IPS-NIHi11 (cell line): Measurements from ENCODE around the gene ENOX1.
"Not testable (repeated sequence)": the region's sequence is repeated elsewhere in the genome, so short reads cannot be mapped to it uniquely, and the experiment has no call there.

Source experiments
- DNase-seq: peaks from one replicate; pipeline ENCODE4 v3.0.0; 2012; ENCODE audit warnings: mixed read lengths, low spot score

ENOX1 gene

DNA sequence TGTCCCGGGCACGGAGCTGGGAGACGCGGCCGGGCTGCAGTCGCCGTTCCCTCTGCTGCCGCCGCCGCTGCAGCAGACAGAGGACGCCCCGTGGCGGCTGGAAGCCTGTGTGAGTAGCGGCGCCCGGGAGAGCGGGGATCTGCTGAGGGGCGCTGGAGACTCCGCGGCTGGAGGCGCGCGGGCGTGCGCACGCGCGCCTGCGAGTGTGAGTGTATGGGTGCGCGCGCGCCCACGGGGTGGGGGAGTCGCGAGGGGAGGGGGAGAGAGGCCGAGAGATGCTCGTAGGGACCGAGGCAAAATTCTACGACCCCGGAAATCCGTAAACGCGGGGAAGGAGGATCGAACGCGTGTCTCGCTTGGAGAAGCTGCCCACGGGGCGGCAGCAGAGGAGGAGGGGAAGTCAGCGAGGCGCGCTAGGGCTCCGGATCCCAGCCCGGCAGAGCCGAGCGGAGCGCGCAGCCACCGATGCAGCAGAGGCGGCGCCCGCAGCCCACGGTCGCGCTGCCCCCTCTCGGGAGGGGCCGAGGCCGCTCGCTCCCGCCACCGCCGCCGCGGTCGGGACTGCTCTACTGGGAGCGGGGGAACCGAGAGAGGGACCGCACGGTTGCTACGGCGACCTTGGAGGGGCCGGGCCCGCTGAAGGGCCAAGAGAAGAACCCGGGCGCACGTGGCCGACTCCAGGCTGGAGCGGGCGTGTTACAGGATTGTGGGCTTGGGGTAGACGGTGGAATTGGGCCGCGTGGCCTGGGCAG, at the start of gene ENOX1:
Gene ENOX1 (minus strand): TSS at position 207 of the 752 bp plus-strand sequence.
- peak; percentile 67 for DNase-seq

DNA sequence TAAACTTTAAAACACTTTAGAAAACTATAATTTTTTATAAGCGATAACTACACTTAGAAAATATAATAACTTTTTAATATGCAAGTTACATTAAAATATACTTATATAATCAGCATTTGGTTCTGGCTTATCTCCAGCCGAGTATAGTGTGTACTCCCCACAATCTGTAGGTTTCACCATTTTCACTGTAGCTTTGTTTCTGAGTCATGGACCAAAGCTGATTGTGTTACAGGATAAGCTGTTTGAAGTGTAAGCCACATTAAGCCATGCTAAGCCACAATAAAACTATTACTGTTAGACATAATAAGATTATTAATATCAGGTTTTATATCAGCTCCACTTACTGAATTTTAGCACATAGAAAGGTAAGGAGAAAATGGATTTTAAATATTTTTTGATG, 48.9 kb upstream of the ENOX1 start:
- DNase-seq: no peak

DNA sequence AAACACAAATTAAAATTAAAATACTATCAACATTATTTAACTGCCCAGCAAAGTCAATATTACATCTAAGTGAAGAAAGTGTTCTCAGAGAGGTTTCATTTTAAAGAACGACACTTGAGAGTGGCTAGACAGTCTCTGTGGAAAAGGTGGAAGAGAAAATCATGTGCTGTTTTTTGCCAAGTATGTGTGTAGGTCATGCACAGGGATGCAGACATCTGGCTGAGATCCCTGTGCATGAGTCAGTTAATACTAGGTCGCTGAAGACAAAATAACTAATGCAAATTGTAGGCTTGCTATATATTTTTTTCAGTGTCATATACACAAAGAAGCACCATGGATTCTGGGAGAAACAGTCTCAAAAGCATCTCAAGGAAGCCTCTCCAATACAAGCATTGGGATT, 44.3 kb upstream of the ENOX1 start:
- no peak for DNase-seq

DNA sequence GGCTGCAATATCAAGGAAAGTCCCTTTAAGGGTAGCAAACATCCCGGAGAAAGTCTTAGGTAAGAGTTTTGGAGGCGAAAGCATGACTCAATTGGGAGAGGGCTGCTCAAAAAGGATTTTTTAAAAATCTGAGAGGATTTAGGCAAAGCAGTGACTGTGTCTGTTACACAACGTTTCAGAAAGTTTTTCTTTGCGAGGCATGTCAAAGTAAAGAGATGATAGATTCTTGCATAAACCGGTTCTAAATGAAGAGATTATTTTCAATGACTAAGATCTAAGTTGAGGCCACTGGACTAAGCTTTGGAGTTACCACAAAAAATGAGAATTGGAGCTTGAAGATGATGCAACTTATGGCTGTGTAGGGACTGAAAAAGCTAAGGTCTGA, 43.7 kb upstream of the ENOX1 start:
- no peak for DNase-seq

DNA sequence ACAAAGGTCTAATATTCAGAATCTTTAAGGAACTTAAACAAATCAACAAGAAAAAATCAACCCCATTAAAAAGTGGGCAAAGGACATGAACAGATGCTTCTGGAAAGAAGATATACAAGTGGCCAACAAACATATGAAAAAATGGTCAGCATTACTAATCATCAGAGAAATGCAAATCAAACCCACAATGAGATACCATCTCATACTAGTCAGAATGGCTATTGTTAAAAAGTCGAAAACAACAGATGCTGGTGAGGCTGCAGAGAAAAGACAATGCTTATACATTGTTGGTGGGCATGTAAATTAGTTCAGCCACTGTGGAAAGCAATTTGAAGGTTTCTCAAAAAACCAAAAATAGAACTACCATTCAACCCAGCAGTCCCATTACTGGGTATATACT, 37.9 kb upstream of the ENOX1 start:
- DNase-seq: not testable (repeated sequence)

DNA sequence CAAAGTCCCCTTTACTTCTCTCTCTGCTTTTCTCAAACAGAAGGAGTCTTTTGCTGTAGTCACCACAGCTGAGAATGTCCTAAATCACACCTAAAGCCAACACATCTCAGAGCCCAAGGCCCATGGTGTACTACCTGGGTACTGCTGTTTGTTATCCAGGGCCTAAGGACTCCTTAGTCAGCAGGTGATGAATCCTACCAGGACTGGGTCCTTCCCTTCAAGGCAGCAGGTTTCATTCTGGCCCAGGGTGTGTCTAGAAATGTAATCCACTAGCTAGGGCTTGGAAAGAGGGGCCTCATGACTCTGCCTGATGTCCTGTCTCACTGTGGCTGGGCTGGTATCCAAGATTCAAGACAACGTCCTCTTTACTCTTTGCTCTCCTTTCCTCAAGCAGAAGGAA, 36.2 kb upstream of the ENOX1 start:
- no peak for DNase-seq

DNA sequence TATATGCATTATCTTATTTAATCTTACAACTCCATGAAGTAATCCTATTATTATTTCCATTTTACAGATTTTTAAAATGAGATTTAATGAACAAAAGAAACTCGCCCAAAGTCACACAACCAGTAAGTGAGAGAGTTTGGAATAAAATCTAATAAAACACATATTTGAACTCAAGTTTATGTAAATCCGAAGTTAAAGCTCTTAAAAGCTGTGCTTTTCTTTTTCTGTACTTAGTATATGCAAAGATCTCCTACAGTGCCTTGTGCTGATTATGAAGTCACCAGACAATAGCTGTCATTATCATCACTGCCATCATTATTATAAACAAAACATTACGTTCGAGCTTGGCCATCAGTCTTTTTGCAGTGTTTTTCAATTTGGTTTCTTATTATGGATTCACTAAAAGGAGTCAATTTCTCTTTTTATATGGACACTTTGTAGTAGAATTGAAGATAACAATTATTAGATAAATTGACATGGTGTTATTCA, 29.7 kb upstream of the ENOX1 start:
- DNase-seq: no peak

DNA sequence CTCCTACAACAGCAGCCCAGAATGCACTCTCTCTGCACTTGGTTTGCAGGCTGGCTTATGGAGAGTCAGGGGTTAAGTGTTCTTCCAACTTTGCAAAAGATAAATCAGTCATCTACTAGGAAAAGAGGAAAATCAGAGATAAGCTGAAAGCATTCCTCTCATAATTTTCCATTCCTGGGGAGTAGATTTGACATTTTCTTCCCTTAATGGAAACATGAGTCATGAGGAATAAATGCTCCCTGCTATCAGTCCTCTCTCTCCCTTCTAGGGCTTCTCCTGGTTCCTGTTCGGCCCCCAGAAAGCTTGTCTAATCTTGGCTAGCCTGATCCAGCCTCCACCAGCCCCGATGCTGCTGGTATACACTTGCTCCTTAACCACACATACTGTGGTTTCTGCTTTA, 28.4 kb upstream of the ENOX1 start:
- no peak for DNase-seq

DNA sequence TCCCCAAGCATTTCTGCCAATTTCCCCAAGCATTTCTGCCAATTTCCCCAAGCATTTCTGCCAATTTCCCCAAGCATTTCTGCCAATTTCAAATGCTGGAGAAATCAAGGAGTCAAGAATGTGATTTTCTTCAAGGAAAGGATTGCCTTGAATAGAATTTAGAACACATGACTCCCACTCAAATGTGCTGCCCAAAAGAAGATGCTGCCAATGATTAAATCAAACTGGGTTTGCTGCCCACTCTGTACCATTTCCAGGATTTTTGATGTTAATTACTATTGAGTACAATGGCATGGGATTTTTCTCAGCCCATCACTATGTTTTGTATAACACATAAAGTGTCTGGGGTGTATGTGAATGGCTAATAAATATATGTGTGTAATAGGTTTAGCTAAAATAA, 21.9 kb upstream of the ENOX1 start:
- DNase-seq: no peak

DNA sequence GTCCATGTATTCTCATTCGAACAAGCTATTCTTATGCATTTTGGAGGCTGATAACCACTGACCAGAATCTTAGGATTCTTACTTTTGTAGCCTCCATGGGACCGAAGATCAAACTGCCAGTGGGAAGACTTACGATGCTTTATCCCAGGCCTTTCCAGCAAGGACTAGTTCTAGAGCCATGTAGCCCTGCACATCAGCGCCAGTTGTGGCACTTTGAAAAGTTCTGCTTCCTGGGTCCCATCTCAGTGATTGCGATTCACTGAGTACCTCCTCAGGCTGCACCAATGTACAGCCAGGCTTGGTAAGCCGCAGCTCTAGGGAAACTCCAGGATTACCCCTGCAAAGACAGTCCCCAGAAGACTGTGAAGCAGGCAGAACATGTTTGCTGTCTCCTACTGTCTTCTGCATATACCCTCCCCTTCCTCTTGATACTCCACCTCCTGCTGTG, 18.9 kb upstream of the ENOX1 start:
- DNase-seq: no peak

DNA sequence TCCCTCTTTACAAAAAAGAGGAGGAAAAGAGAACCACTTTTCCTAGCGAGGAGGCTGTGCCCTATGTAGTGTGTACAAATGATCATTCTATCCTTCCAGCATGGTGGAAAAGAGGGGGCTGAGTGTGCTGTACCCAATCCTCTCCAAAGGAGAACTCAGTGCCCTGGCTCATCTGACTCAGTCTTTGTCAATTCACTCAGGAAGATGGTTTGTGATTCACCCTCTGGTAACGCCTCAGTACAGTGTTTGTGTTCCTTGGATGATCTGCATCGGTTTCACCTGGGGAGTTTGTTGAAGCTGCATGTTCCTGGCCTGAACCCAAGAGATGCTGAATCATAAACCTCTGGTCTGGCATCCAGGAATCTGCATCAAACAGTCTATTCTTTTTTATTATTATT, 18.3 kb upstream of the ENOX1 start:
- no peak for DNase-seq

DNA sequence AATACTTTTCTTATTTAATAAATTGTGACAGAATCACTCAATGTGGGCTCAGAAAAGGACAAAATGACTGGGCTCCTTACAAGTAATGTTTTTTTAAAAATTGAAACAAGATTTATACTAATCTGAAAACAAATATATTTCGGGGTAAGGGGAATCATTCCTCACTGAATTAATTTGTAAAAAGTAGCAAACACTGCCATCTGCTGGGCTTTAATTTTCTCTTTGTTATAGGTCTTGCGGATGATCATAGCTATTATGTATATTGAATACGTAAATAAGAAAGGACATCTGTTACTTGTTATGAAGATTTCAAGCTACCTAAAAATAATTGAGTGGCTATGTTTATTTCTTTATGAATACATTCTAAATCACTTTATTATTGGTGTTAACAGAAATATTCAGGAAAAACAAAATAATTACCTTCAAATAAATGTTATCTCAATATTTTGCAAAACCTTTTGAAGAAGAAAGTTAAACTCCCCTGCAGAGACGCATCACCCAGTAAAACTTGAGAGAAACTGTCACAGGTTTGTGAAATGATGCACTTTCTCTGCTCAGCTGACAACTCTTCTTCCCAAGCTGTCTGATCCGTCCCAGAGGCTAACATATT, 17.8 kb upstream of the ENOX1 start:
- no peak for DNase-seq

DNA sequence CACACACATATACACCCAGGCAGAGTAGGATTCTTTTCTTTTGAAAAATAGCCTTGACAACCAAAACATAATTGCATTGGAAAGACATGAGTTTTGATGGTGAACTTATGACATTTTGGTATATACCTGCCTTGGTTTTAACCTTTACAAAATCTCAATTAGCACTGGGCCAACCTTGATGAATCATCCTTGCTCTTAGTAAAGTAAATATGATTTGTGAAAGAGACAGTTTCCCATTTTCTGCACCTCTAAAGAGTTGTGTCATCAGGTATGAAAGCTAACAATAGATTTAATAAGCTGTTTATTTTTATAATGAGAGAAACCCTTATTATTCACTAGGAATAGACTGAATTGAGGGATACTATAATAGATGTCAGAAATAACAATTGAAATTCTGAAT, 15.7 kb upstream of the ENOX1 start:
- DNase-seq: no peak

DNA sequence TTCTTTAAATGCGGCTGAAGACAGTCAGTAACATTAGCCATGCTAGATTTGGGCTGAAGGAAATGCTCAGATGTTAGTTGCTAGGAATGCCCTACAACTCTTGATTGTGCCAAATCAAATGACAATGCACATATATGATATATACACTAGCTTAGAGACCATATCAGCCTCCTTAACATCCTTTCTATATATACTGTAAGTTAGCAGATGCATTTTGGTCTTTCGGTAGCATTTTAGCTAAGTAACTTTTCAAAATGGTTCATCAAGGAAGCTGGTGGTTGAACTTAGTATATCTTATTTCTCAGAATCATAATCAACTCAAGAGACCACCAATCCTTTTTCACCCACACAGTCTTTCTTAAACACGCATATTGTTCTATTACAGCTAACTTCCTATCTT, 14.1 kb upstream of the ENOX1 start:
- DNase-seq: no peak

DNA sequence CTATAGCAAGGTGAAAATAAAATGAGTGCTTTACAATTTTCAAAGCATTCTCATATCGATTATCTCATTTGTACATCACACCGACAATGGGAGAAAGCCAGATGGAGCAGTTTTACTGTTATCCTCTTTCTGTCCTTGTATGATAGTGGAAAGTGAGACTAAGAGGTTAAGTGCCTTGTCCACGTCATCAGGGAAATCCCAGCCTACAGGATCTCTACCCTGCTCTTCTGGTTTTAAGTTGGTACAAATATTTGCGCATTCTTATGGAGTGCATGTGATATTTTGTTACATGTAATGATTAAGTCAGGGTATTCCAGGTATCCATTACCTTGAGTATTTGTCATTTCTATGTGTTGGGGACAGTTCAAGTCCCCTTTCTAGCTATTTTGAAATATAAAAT, 12.4 kb upstream of the ENOX1 start:
- DNase-seq: no peak

DNA sequence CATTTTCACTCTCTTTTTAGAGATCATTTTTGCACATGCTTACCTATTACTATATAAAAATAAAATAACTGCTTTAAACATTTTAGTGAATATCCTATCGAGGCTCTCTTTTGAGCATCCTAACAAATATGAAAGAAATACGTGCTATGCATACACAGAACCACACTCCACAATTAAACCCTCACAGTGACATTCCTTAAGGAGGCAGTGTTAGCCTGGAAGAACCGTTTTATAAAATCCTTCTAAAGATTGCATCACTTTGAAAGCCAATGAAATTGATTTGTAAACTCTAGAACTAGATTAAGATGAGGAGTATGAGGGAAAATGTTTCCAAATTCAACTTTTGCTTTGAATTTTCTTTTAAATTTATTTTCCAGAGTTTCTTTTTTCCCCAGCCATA, 11.1 kb upstream of the ENOX1 start:
- no peak for DNase-seq

DNA sequence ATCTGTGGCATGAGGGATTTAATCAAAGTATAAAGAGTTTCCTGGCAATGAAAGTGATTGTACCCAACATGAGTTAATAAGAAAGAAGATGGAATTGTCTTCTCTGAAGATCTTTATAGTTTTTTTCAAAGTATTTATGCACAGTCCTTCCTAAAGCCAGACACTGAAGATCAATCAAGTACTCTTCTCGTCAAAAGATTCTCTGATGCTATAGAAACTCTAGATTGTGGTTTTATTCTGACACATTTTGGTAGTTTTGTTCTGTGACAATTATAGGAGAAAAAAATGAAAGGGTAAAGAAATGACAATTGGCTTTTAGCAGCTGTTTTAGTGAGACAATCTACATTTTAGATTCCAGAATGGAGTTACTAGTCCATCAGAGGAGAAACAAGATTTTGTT, 10.4 kb upstream of the ENOX1 start:
- no peak for DNase-seq

DNA sequence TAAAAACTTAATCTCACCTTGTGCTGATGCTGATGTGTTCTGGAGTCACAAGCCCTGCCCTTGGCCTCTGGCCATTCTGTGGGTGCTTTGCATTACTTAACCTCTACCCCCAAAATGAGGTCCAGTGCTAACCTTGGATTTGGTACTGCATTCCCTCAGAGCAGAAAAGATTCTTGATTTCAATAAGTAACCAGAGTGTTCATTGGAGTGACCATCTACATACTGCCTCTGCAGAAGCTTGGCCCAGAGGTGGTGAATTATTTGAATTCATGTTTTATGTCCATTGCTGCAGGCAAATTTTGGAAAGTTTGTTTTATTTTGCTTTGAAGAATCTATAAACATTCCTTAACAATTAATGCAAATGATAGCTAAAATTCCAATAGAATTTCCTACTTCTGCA, 7.6 kb upstream of the ENOX1 start:
- no peak for DNase-seq

DNA sequence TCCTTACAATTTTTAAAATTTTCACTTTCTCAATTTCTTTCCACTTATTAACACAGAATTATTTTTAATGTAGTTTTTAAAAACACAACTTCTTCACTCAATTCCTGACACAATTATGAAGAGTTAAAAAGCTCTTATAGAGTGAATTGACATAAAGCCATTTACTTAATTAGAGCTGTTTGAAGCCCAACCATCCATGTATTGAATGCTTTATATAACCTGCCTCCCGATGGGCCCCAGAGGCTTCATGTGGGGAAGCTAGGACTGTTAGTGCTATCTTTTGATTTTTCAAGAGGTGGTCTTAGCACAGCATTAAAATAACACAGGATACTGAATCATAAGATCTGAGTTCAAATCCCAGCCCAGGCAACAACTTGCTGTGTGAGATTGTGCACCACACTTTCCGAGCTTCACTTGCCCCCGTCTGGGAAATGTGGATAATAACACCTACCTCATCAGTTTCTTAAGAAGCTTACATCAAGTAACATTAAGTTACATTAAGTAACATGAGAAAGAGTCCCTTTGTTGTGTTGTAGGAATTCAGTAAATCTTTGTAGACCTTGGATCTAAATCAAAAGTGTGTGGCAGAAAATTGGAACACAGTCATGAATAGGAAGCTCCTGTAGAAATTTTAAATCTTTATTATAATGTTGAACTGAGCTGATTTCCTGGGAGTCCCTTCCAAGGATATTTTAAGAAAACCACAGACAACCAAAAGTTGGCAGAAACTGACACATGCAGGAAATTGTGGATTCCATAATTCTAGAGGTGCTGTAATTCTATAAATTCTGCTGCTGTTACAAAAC, 5.5 kb upstream of the ENOX1 start:
- no peak for DNase-seq

DNA sequence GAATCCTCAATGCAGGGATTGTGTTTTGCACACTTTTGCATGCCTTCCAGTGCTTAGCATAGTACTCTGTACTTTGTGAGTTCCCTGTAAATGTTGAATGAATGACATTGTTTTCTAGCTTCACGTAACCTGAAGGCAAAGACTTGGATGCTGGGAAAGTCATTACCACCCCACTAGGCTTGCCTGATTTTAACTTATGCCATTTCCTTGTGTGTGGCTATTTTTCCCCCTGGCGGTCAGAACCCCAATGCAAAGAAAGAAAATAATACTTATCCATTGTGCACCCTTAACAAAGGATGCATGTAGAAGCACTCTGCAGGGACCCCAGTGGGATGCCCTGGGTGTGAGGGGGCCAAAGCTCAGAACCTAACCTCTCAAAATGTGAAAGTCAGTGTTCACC, 1.2 kb upstream of the ENOX1 start:
- no peak for DNase-seq

DNA sequence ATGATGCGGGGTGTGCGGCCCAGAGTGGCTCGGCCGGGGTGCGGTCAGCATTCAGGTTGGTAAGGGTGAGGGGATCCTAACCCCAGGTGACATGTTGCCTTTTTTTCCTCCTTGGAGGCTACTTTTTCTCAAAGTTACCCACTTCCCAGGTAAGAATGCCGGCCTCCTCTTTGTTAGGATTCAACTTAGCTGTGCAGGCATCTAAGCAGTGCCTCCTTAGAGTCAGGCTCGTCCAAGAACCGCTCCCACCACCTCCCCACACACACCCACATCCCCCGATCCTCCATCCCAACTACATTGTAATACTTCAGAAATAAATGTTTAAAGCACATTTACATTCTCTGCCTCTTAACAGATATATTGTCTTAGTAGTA, 733 bp upstream of the ENOX1 start:
- DNase-seq: no peak

DNA sequence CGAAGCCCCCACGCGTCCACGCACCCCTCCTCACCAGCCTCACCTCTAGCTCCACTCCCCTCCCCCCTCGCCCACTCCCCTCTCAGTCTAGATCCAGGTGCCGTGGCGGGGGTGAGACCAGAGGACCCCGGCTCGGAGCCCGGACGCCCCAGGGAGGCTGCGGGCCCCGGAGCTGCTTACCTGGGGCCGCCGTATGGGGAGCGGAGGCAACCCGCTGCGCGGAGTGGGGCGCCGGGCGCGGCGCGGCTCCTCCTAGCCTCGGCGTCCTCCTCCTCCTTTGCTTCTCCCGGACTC, 353 bp downstream of the ENOX1 start:
- no peak for DNase-seq
